Peyer's patch (tissue), 4 donors: ENCODE measurements around the gene C1orf226. TPM values are rescaled to one million over a fixed set of nuclear protein-coding genes. Genes with fewer than 3 reads are reported as not detected.

Experiments
- DNase-seq, 3 donors: peaks; one replicate each; pipeline ENCODE4 v3.0.0-alpha.2; 2017 to 2019
- H3K27ac ChIP-seq, 4 donors: fragments of 200-600 bp; sonication (generic); one replicate each; pipeline ENCODE4 v1.5.1; 2016 to 2019
- H3K27me3 ChIP-seq, 2 donors: fragments of 200-600 bp; sonication (generic); one replicate each; pipeline ENCODE4 v1.5.1; 2019
- H3K36me3 ChIP-seq, 3 donors: fragments of 200-600 bp; sonication (generic); one replicate each; pipeline ENCODE4 v1.5.1; 2016 to 2019
- H3K4me1 ChIP-seq, 4 donors: fragments of 200-600 bp; sonication (generic); one replicate each; pipeline ENCODE4 v1.5.1; 2016 to 2019
- H3K4me3 ChIP-seq, 4 donors: fragments of 200-600 bp; sonication (generic); 1 replicate in 3 of 4; 2 replicates in 1 of 4; pipeline ENCODE4 v1.5.1; 2016 to 2019; ENCODE audit warnings: mild to moderate bottlenecking in 1 of 4
- H3K9me3 ChIP-seq, 4 donors: fragments of 200-600 bp; sonication (generic); one replicate each; pipeline ENCODE4 v1.5.1; 2016 to 2019; ENCODE audit warnings: mild to moderate bottlenecking in 1 of 4
- POLR2A ChIP-seq, 2 donors: fragments of 450-650 bp; IDR thresholded peaks; one replicate each; pipeline ENCODE4 v1.5.1; 2017; ENCODE audit warnings: antibody characterized with exemption in 2 of 2, mild to moderate bottlenecking in 2 of 2, moderate library complexity in 2 of 2
- total RNA-seq, 4 donors: library from RNA; depleted of rRNA; stranded (reverse); fragments of >200 nt; gene quantifications; one replicate each; pipeline ENCODE4 v1.1.0, GENCODE V29; 2016
- TF ChIP-seq, protein P1 (sequence below), 6 experiments: fragments of 450-650 bp in 4 of 6; fragments of 200-600 bp in 2 of 6; sonication (generic) in 1 of 6; IDR thresholded peaks; one replicate each; pipeline ENCODE4 v1.5.1; 2017 to 2019; ENCODE audit warnings: antibody characterized with exemption in 6 of 6, mild to moderate bottlenecking in 3 of 6, moderate library complexity in 1 of 6

Gene C1orf226
- total RNA-seq, 4 donors from 2014 or later = 5.0 to 36.8 (median 26.2) TPM

DNA sequence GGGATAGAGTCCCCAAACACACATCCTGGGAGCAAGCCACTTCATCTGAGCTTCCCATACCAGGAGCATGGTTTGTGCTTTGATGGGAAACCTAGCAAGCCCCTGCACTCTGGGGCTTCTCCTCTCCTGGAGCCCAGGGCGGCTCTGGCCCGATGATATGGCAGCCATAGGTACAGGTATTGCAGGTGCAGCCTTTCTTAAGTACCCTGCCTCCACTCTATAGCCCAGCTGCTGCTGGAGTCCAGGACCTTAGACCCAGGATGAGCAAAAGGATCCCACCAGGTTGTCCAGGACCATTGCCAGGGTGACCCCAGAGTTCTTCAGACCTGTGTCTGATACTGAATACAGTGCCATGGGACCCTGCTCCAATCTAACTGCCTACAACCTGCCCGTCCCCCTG, 4.2 kb downstream of the C1orf226 start:
- no peak overlapping the region for H3K4me3 ChIP-seq
- H3K9me3 ChIP-seq = no peaks in the 10 kb centered on the region
- peaks cover 0 to 32% (median 0%) of the 10 kb centered on the region in 4 donors for H3K4me1 ChIP-seq
- H3K27ac ChIP-seq = peak overlapping the region in 2 of 4 donors; percentile 5 to 33
- no peak for DNase-seq
- no peak for TF ChIP-seq POLR2A (IDR thresholded peaks at IDR 0.05)
- TF ChIP-seq, protein P1, sequence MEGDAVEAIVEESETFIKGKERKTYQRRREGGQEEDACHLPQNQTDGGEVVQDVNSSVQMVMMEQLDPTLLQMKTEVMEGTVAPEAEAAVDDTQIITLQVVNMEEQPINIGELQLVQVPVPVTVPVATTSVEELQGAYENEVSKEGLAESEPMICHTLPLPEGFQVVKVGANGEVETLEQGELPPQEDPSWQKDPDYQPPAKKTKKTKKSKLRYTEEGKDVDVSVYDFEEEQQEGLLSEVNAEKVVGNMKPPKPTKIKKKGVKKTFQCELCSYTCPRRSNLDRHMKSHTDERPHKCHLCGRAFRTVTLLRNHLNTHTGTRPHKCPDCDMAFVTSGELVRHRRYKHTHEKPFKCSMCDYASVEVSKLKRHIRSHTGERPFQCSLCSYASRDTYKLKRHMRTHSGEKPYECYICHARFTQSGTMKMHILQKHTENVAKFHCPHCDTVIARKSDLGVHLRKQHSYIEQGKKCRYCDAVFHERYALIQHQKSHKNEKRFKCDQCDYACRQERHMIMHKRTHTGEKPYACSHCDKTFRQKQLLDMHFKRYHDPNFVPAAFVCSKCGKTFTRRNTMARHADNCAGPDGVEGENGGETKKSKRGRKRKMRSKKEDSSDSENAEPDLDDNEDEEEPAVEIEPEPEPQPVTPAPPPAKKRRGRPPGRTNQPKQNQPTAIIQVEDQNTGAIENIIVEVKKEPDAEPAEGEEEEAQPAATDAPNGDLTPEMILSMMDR (IDR thresholded peaks at IDR 0.05) = no peak
- no peaks in the 10 kb centered on the region for H3K36me3 ChIP-seq
- no peaks in the 10 kb centered on the region for H3K27me3 ChIP-seq

DNA sequence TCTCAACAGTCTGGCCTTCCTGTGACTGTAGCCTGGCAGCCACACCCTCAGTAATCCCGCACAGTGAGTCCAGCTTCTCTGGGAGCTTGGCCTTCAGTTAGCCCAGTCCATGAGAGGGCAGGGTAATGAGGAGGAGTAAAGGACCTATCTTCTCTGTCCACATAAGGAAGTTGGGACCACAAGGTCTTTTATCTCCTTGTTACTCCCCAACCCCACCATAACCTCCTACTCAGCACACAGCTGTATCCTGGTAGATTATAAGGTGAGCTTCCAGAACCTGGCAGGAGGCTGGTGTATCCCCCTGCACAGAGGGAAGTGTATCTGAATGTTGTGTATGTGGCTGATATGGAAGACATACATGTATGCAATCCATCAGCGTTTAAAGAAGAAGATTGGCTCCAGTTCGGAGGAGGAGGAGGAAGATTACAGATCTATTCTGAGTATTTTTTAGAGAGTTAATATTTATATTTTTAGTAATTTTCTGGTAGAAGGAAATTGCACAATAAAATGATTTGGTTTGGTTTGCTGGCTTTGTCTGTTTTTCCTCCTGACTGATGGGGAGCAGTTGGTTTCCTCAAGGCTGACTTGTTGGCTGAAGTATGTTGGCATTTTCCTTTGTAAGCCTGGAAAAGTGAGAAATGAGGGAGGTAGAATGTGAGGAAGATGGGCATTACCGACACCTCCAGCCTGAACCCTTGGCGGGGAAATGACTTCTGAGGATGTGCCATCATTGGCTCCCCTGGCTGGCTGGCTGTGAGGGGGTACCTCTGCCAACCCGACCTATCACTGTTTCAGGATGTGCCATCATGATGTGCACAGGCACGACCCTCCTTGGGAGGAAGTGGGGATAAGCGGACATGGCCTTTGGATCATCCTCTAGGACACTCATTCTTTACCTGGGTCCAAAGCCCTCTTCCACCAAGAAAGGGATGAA, 5.0 kb downstream of the C1orf226 start:
- TF ChIP-seq POLR2A (IDR thresholded peaks at IDR 0.05) = no peak
- TF ChIP-seq, protein P1 (IDR thresholded peaks at IDR 0.05) = no peak
- no peaks in the 10 kb centered on the region for H3K27me3 ChIP-seq
- DNase-seq = peak in 1 of 3 donors; percentile 48
- H3K36me3 ChIP-seq = no peaks in the 10 kb centered on the region
- H3K27ac ChIP-seq = peak overlapping the region in 2 of 4 donors; percentile 5 to 33
- H3K4me3 ChIP-seq = no peak overlapping the region
- H3K9me3 ChIP-seq = no peaks in the 10 kb centered on the region
- H3K4me1 ChIP-seq = peaks cover 0 to 26% (median 0%) of the 10 kb centered on the region in 4 donors

DNA sequence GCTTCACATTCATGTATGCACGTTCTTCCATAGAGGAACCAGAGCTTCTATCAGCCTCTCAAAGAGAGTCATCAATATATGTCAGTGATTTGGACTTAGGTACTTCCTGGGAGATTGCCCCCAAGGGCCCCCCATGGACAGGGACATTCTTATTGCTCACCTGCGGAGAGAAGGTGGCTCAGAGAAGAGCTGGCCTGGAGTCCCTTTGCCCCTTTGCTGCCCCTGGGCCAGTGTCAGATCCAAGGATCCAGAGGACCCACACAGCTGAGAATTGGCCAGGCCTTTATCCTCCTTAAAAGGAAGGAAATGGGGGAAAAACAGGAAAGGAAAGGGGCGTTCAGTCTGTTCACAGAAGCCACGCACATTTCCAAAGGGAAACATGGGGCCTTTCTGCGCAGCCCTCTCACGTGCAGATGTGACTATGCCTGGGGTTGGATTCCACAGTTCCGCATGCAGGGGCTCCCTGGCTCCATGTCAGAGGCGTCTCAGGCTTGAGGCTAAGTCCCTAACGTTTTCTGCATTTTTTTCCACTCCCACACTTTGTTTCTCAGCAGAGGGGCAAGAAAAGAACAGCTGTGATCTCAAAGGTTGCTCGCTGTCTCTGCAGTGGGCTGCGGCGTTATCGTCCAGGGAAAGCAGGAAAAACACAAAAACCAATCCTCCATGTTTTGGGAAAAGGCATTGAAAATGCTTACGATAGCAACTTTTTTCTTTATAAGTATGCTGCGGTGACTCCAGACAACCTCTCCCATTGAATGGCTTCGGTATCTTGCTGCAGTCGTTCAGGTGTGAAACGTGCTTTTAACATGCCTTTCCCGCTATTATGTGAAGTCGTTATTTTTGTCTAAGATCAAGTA, 5.9 kb downstream of the C1orf226 start:
- peak in 1 of 3 donors; percentile 22 for DNase-seq
- Histone ChIP-seq H3K36me3 (no peaks in the 10 kb centered on the region), H3K4me1 (peaks cover 0 to 26% (median 0%) of the 10 kb centered on the region in 4 donors), H3K4me3 (no peak overlapping the region), H3K9me3 (no peaks in the 10 kb centered on the region), H3K27me3 (no peaks in the 10 kb centered on the region), H3K27ac (no peak overlapping the region)
- TF ChIP-seq POLR2A (IDR thresholded peaks at IDR 0.05) = no peak
- TF ChIP-seq, protein P1 (IDR thresholded peaks at IDR 0.05) = no peak

DNA sequence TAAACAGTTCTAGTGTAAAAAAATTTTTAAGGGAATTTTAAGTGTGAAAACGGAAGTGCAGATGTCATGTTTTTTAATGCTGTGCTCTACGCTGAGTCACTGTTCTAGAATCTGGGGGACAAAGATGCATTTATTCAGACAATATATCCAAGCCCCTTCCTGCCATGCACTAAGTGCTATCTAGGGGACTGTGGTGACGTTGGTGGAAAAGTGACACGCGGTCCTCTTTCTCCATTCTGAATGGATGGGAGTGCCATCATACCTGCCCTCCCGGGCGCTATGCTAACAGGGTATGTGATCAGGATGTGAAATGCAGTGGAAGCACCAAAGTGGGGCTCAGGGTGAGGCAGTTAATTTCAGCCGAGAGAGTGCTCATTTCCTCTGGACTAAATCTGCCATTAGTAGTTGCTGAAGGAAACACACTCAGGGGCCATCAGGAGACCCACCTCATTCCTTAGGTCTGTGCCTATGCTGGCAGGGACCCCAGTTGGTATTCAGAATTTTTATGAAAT, 6.6 kb downstream of the C1orf226 start:
- H3K4me1 ChIP-seq = peaks cover 0 to 19% (median 0%) of the 10 kb centered on the region in 4 donors
- H3K9me3 ChIP-seq = no peaks in the 10 kb centered on the region
- no peak overlapping the region for H3K4me3 ChIP-seq
- peak overlapping the region in 2 of 4 donors; percentile 46 to 81 for H3K27ac ChIP-seq
- H3K27me3 ChIP-seq = no peaks in the 10 kb centered on the region
- H3K36me3 ChIP-seq = no peaks in the 10 kb centered on the region
- TF ChIP-seq, protein P1 (IDR thresholded peaks at IDR 0.05) = no peak
- TF ChIP-seq POLR2A (IDR thresholded peaks at IDR 0.05) = no peak
- DNase-seq = peak in 1 of 3 donors; percentile 26

DNA sequence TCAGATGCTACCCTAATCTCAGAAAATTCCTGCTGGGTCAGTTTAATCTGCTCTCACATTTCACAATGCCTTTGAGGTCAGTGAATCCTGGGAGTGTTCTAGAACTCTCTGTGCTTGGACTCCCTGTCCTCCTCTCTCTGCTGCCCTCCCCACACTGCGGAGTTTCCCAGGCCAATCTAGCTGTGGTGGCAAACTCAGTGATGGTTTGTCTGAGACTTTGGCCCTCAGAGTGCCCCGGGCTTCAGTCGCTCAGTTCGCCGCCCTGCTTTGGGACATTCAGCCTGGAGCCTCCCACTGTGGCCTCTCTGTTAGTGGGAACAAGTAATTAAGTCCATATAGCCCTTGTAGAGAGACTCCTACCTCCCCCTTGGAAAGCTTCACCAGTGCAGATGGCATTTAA, 7.1 kb downstream of the C1orf226 start:
- TF ChIP-seq POLR2A (IDR thresholded peaks at IDR 0.05) = peak in 1 of 2 donors; percentile 65
- TF ChIP-seq, protein P1 (IDR thresholded peaks at IDR 0.05) = no peak
- peak in 2 of 3 donors; percentile 74 to 76 for DNase-seq
- H3K9me3 ChIP-seq = no peaks in the 10 kb centered on the region
- no peaks in the 10 kb centered on the region for H3K36me3 ChIP-seq
- H3K4me3 ChIP-seq = no peak overlapping the region
- peaks cover 0 to 16% (median 0%) of the 10 kb centered on the region in 4 donors for H3K4me1 ChIP-seq
- H3K27me3 ChIP-seq = no peaks in the 10 kb centered on the region
- H3K27ac ChIP-seq = peak overlapping the region in 3 of 4 donors; percentile 46 to 81 (median 59)
